GM18861 (cell line): Measurements from ENCODE around the gene C1QTNF9.
"Not testable (repeated sequence)": the region's sequence is repeated elsewhere in the genome, so short reads cannot be mapped to it uniquely, and the experiment has no call there.

Source experiments
- ATAC-seq: cut with Tn5 transposase; IDR thresholded peaks from one replicate; pipeline ENCODE4 v1.9.1; 2021; ENCODE audit not compliant: unreplicated experiment

C1QTNF9 gene

GRCh38 chr13:24359252-24359651 is 49.9 kb downstream of the C1QTNF9 start:
- not testable (repeated sequence) for ATAC-seq

- no peak for ATAC-seq
These were observed 50.7 kb downstream of the C1QTNF9 start for GRCh38 chr13:24360106-24360505.

GRCh38 chr13:24361113-24361512 is 51.7 kb downstream of the C1QTNF9 start:
- no peak for ATAC-seq

- ATAC-seq: no peak
These were observed 52.5 kb downstream of the C1QTNF9 start for GRCh38 chr13:24361852-24362366.

- no peak for ATAC-seq
These were observed 53.1 kb downstream of the C1QTNF9 start for GRCh38 chr13:24362435-24362952.

- no peak for ATAC-seq
These were observed 55.8 kb downstream of the C1QTNF9 start for GRCh38 chr13:24365191-24365590.

GRCh38 chr13:24366315-24366714 is 56.9 kb downstream of the C1QTNF9 start:
- ATAC-seq: not testable (repeated sequence)

GRCh38 chr13:24371273-24371672 is 61.9 kb downstream of the C1QTNF9 start:
- ATAC-seq: not testable (repeated sequence)
